K562 (cell line): ENCODE measurements around the gene TICAM1. TPM values are rescaled to one million over a fixed set of nuclear protein-coding genes. Genes with fewer than 3 reads are reported as not detected.

ENCODE experiments used
- ARHGAP35 ChIP-seq: fragments of 450-650 bp; IDR thresholded peaks from 2 replicates; pipeline ENCODE4 v1.6.1; 2018; ENCODE audit not compliant: partially characterized antibody
- CREB3L1 ChIP-seq: fragments of 450-650 bp; IDR thresholded peaks from 2 replicates; pipeline ENCODE4 v1.6.1; 2014; ENCODE audit warnings: low read depth, mild to moderate bottlenecking, moderate library complexity, borderline replicate concordance
- GMEB1 ChIP-seq: fragments of 250-450 bp; sonication (Bioruptor Pico); IDR thresholded peaks from 2 replicates; pipeline ENCODE4 v1.4.0; 2020; ENCODE audit warnings: mild to moderate bottlenecking
- HLTF ChIP-seq: fragments of 450-650 bp; IDR thresholded peaks from 2 replicates; pipeline ENCODE4 v1.6.1; 2016
- NR0B1 ChIP-seq: fragments of 450-650 bp; IDR thresholded peaks from one replicate; pipeline ENCODE4 v1.6.1; 2018; ENCODE audit warnings: mild to moderate bottlenecking, moderate library complexity; ENCODE audit not compliant: partially characterized antibody
- NR2C1 ChIP-seq, 2 experiments: fragments of 450-650 bp; IDR thresholded peaks; 2 replicates each; pipeline ENCODE4 v1.6.1; 2017; ENCODE audit warnings: mild to moderate bottlenecking in 2 of 2, antibody characterized with exemption in 1 of 2, inconsistent platforms in 1 of 2, missing compliant biosample characterization in 1 of 2, missing genetic modification characterization in 1 of 2
- POLR2AphosphoS5 ChIP-seq: IDR thresholded peaks from 2 replicates; pipeline ENCODE4 v1.6.1; 2011; ENCODE audit warnings: mild to moderate bottlenecking, low read depth, low read length, moderate library complexity; ENCODE audit not compliant: control insufficient read depth, insufficient read depth
- RNF219 ChIP-seq: fragments of 250-450 bp; sonication (Bioruptor Pico); IDR thresholded peaks from 2 replicates; pipeline ENCODE4 v1.5.0; 2022; ENCODE audit warnings: mild to moderate bottlenecking
- ZC3H8 ChIP-seq: fragments of 450-650 bp; IDR thresholded peaks from 2 replicates; pipeline ENCODE4 v1.6.1; 2017
- ZNF407 ChIP-seq: fragments of 450-650 bp; IDR thresholded peaks from 2 replicates; pipeline ENCODE4 v1.6.1; 2016; ENCODE audit warnings: low read depth
- ZNF668 ChIP-seq: fragments of 250-450 bp; sonication (Bioruptor Pico); IDR thresholded peaks from 2 replicates; pipeline ENCODE4 v1.8.0; 2022; ENCODE audit warnings: mild to moderate bottlenecking, inconsistent platforms
- polyA plus RNA-seq, 8 experiments: library from polyadenylated mRNA; depleted of rRNA in 4 of 8; stranded (reverse) in 5 of 8; unstranded in 3 of 8; fragments of >200 nt; fragmentation: Nextera tagmentation in 2 of 8; fragmentation: Illumina TruSeq in 1 of 8; extraction: Ambion mirVana in 2 of 8; extraction: Trizol in 1 of 8; gene quantifications; 2 replicates each; pipeline versions ENCODE4 v1.2.1 to v1.2.3, GENCODE V29; 2011 to 2014; ENCODE audit warnings: inconsistent platforms in 1 of 8, missing spikeins in 1 of 8
- total RNA-seq, 7 experiments: library from RNA; depleted of rRNA in 6 of 7; stranded (reverse); fragments of >200 nt in 6 of 7; fragmentation: Illumina TruSeq in 2 of 7; extraction: Trizol in 2 of 7; gene quantifications; 2 replicates each; pipeline versions ENCODE4 v1.2.1 to v1.2.3, GENCODE V29; 2011 to 2021; ENCODE audit warnings: low replicate concordance in 1 of 7

TICAM1 gene
- total and polyA plus RNA-seq, 9 of the 15 experiments (the other 6 are each of a cell fraction or from before 2014, with no cell fraction given): 0.07 to 11.6 (median 1.5) TPM

- no peak for TF ChIP-seq NR0B1
- no peak for TF ChIP-seq ZC3H8
- TF ChIP-seq ZNF668 (CRISPR knock-in tag): no peak
- TF ChIP-seq ZNF407: 0 out of 2 replicates have a peak, but pooled peaks have one; percentile 21
- peak; percentile 33; the same call in 1 of the 2 replicates for TF ChIP-seq NR2C1 (IDR thresholded peaks at IDR 0.05)
- TF ChIP-seq NR2C1 (tag; IDR thresholded peaks at IDR 0.05): no peak; the same call in 1 of the 2 replicates
- TF ChIP-seq GMEB1 (CRISPR knock-in tag): no peak
- peak; percentile 83 for TF ChIP-seq CREB3L1
- TF ChIP-seq RNF219 (CRISPR knock-in tag): no peak
- no peak for TF ChIP-seq ARHGAP35
- TF ChIP-seq HLTF: peak; percentile 95
- TF ChIP-seq POLR2AphosphoS5: peak; percentile 60
These were observed 36.2 kb upstream of the TICAM1 start, which contains the start of gene PLIN3 (continued) for GRCh38 chr19:4867534-4868285.
